Stomach (tissue), 9 donors: ENCODE results near the gene ACTN4. TPM values are rescaled to one million over a fixed set of nuclear protein-coding genes. Genes with fewer than 3 reads are reported as not detected.
A peak's percentile ranks its signal among the peaks of the same experiment; 100 is the strongest.

ENCODE experiments used
- DNase-seq, 2 donors: peaks; one replicate each; pipeline versions ENCODE4 v3.0.0 to v3.0.0-alpha.2; 2013 to 2019
- H3K27ac ChIP-seq, 5 donors: fragments of 200-600 bp in 4 of 5; sonication (generic) in 4 of 5; one replicate each; pipeline ENCODE4 v1.5.1; 2013 to 2019; ENCODE audit warnings: mild to moderate bottlenecking in 1 of 5, moderate library complexity in 1 of 5
- H3K27me3 ChIP-seq, 3 donors: fragments of 200-600 bp; sonication (generic); one replicate each; pipeline ENCODE4 v1.5.1; 2017 to 2019; ENCODE audit warnings: mixed run types in 1 of 3
- H3K36me3 ChIP-seq, 4 donors: fragments of 200-600 bp; sonication (generic); 1 replicate in 3 of 4; 2 replicates in 1 of 4; pipeline ENCODE4 v1.5.1; 2016 to 2019
- H3K4me1 ChIP-seq, 4 donors: fragments of 200-600 bp; sonication (generic); one replicate each; pipeline ENCODE4 v1.5.1; 2016 to 2019
- H3K4me3 ChIP-seq, 4 donors: fragments of 200-600 bp; sonication (generic) in 3 of 4; one replicate each; pipeline ENCODE4 v1.5.1; 2016 to 2019; ENCODE audit warnings: mild to moderate bottlenecking in 1 of 4
- H3K9me3 ChIP-seq, 4 donors: fragments of 200-600 bp; sonication (generic); one replicate each; pipeline ENCODE4 v1.5.1; 2016 to 2019
- CTCF ChIP-seq, 7 experiments: fragments of 450-650 bp in 4 of 7; fragments of 200-600 bp in 3 of 7; sonication (generic) in 3 of 7; IDR thresholded peaks; one replicate each; pipeline ENCODE4 v1.5.1; 2016 to 2019; ENCODE audit warnings: antibody characterized with exemption in 7 of 7, control low read depth in 2 of 7, mild to moderate bottlenecking in 1 of 7
- EP300 ChIP-seq: sonication (generic); formaldehyde crosslinking; IDR thresholded peaks from one replicate; pipeline ENCODE4 v1.6.1; 2017; ENCODE audit warnings: antibody characterized with exemption
- POLR2A ChIP-seq, 4 donors: fragments of 450-650 bp; IDR thresholded peaks; one replicate each; pipeline ENCODE4 v1.6.1; 2016; ENCODE audit warnings: antibody characterized with exemption in 4 of 4, control low read depth in 2 of 4, mild to moderate bottlenecking in 1 of 4, moderate library complexity in 1 of 4
- POLR2AphosphoS5 ChIP-seq, 3 donors: sonication (generic); formaldehyde crosslinking; IDR thresholded peaks; one replicate each; pipeline ENCODE4 v1.6.1; 2016; ENCODE audit warnings: antibody characterized with exemption in 3 of 3
- WGBS, 5 donors: extraction: QIAGEN DNeasy Blood & Tissue Kit in 3 of 5; methylation state at CpG; one replicate each; pipeline versions ENCODE4 v1.1.5 to v1.1.7; 2013 to 2018; 5-methylcytosine and 5-hydroxymethylcytosine counted together
- intact Hi-C: fragments of 100-400 bp; cut with DNase I; formaldehyde crosslinking; loops from one replicate; pipeline ENCODE4 v1.15.1; 2023; ENCODE audit warnings: low total_unique reads
- polyA plus RNA-seq, 3 donors: library from polyadenylated mRNA; stranded (reverse); fragments of 200-250 nt; gene quantifications; one replicate each; pipeline ENCODE4 v1.2.3, GENCODE V29; 2013
- total RNA-seq, 5 donors: library from RNA; depleted of rRNA; stranded (reverse); fragments of >200 nt; gene quantifications; one replicate each; pipeline versions ENCODE4 v1.1.0 to v1.2.3, GENCODE V29; 2014 to 2016
- donor health status: healthy with polysubstance abuse.
- donor health status: Bipolar disorder and iron deficiency.
- donor health status: healthy.

The ACTN4 gene
- total and polyA plus RNA-seq, 8 donors = 55.3 to 343 (median 261) TPM

- 53 to 72% (median 60%) methylated on average over 3 of the region's 3 CpGs for WGBS, 5 donors
- no peaks in the 10 kb centered on the region for H3K27me3 ChIP-seq
- intact Hi-C loops = loop anchor here (10.0 kb wide), 1 partner anchor 229 kb away; the partner anchor contains the start of genes GGN and SPRED3
- H3K4me3 ChIP-seq = no peak overlapping the region
- no peaks in the 10 kb centered on the region for H3K9me3 ChIP-seq
- DNase-seq = no peak
- peaks cover 6 to 10% (median 9%) of the 10 kb centered on the region in 4 donors for H3K4me1 ChIP-seq
- no peak for TF ChIP-seq POLR2A (IDR thresholded peaks at IDR 0.05)
- no peak for TF ChIP-seq CTCF (IDR thresholded peaks at IDR 0.05)
- TF ChIP-seq POLR2AphosphoS5 (IDR thresholded peaks at IDR 0.05) = no peak
- no peak for TF ChIP-seq EP300
- peaks cover 0 to 3% (median 0%) of the 10 kb centered on the region in 4 donors for H3K36me3 ChIP-seq
- H3K27ac ChIP-seq = no peak overlapping the region
These were observed 33.2 kb upstream of the ACTN4 start for GRCh38 chr19:38614289-38614688.

- no peak for TF ChIP-seq CTCF (IDR thresholded peaks at IDR 0.05)
- TF ChIP-seq POLR2AphosphoS5 (IDR thresholded peaks at IDR 0.05) = no peak
- TF ChIP-seq EP300 = no peak
- TF ChIP-seq POLR2A (IDR thresholded peaks at IDR 0.05) = no peak
- no peak for DNase-seq
- peaks cover 0 to 2% (median under 1%) of the 10 kb centered on the region in 4 donors for H3K36me3 ChIP-seq
- H3K27ac ChIP-seq = no peak overlapping the region
- intact Hi-C loops = loop anchor here (10.0 kb wide), 1 partner anchor 230 kb away; the partner anchor contains the start of genes GGN and SPRED3
- H3K9me3 ChIP-seq = no peaks in the 10 kb centered on the region
- H3K4me3 ChIP-seq = no peak overlapping the region
- H3K27me3 ChIP-seq = no peaks in the 10 kb centered on the region
- WGBS, 5 donors = 70 to 78% (median 74%) methylated on average over 7 of the region's 7 CpGs
- peaks cover 13 to 18% (median 15%) of the 10 kb centered on the region in 4 donors for H3K4me1 ChIP-seq
These were observed 32.4 kb upstream of the ACTN4 start for GRCh38 chr19:38615007-38615581.

- Histone ChIP-seq H3K4me3 (no peak overlapping the region), H3K4me1 (peaks cover 16 to 29% (median 20%) of the 10 kb centered on the region in 4 donors), H3K9me3 (no peaks in the 10 kb centered on the region), H3K36me3 (peaks cover 10 to 13% (median 12%) of the 10 kb centered on the region in 4 donors), H3K27me3 (no peaks in the 10 kb centered on the region), H3K27ac (no peak overlapping the region)
- DNase-seq = no peak
- TF ChIP-seq POLR2A (IDR thresholded peaks at IDR 0.05) (no peak), CTCF (IDR thresholded peaks at IDR 0.05) (no peak), POLR2AphosphoS5 (IDR thresholded peaks at IDR 0.05) (no peak), EP300 (no peak)
- intact Hi-C loops = loop anchor here (10.0 kb wide), 1 partner anchor 231 kb away; the partner anchor contains the start of genes GGN and SPRED3
- WGBS, 5 donors = 82 to 94% (median 85%) methylated on average over 6 of the region's 6 CpGs
These were observed 31.2 kb upstream of the ACTN4 start for GRCh38 chr19:38616265-38616664.

- H3K4me3 ChIP-seq = peak overlapping the region; percentile 85 to 98 (median 92)
- no peaks in the 10 kb centered on the region for H3K27me3 ChIP-seq
- peak overlapping the region in 3 of 5 donors; percentile 19 to 92 (median 56) for H3K27ac ChIP-seq
- no peak for DNase-seq
- 62 to 75% (median 70%) methylated on average over 9 of the region's 9 CpGs for WGBS, 5 donors
- peaks cover 16 to 33% (median 20%) of the 10 kb centered on the region in 4 donors for H3K4me1 ChIP-seq
- intact Hi-C loops = loop anchor here (10.0 kb wide), 1 partner anchor 233 kb away; the partner anchor contains the start of genes GGN and SPRED3
- no peaks in the 10 kb centered on the region for H3K9me3 ChIP-seq
- peaks cover 20 to 24% (median 22%) of the 10 kb centered on the region in 4 donors for H3K36me3 ChIP-seq
- TF ChIP-seq POLR2AphosphoS5 (IDR thresholded peaks at IDR 0.05) (no peak), POLR2A (IDR thresholded peaks at IDR 0.05) (no peak), CTCF (IDR thresholded peaks at IDR 0.05) (no peak), EP300 (no peak)
These were observed 30.1 kb upstream of the ACTN4 start for GRCh38 chr19:38617283-38617763.
